HUES6 (cell line): Measurements from ENCODE around the gene BLOC1S4.
"Not testable (repeated sequence)": the region's sequence is repeated elsewhere in the genome, so short reads cannot be mapped to it uniquely, and the experiment has no call there.

Experiments
- H3K27ac ChIP-seq: 2 replicates; pipeline ENCODE4 v1.7.0; 2013; ENCODE audit warnings: low read depth, mild to moderate bottlenecking, low read length, inconsistent platforms
- H3K27me3 ChIP-seq: 2 replicates; pipeline ENCODE4 v1.6.1; 2013; ENCODE audit warnings: low read length; ENCODE audit not compliant: control insufficient read depth, insufficient read depth
- H3K36me3 ChIP-seq: 2 replicates; pipeline ENCODE4 v1.6.1; 2013; ENCODE audit warnings: low read length; ENCODE audit not compliant: control insufficient read depth, insufficient read depth
- H3K4me1 ChIP-seq: 2 replicates; pipeline ENCODE4 v1.6.1; 2013; ENCODE audit warnings: low read length; ENCODE audit not compliant: control insufficient read depth, insufficient read depth
- H3K4me3 ChIP-seq: 2 replicates; pipeline ENCODE4 v1.5.1; 2013; ENCODE audit warnings: low read depth, low read length
- H3K9ac ChIP-seq: one replicate; pipeline ENCODE4 v1.6.1; 2013; ENCODE audit warnings: mild to moderate bottlenecking, low read length
- H3K9me3 ChIP-seq: 2 replicates; pipeline ENCODE4 v1.6.1; 2013; ENCODE audit warnings: low read depth, low read length; ENCODE audit not compliant: control insufficient read depth, insufficient read depth

Gene BLOC1S4

DNA sequence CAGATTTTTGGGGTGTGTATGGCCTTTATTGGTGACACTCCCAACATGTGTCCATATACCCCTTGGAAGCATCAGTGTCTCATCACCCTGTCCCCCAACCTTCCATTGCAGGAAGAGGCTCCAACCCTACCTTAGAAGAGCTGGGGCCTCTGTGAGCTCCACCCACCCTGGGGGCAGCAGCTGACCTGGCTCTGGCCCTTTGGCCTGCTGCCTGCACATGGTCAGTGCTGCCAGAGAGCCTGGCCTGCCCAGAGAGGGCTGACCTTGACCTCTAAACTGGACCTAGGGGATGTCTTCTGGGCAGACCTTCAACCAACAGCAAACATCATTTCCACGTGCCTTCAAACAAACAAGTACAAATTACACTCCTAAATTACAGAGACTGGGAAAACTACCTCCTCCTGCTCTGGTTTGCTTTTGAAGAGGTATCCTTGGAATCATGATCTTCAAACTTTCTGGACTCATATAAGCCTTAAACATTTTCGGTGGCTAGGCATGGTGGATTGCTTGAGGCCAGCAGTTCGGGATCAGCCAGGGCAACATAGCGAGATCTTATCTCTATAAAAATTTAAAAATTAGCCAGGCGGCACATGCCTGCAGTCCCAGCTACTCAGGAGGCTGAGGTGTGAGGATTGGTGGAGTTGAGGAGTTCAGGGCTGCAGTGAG lies 39.2 kb downstream of the BLOC1S4 start:
- Histone ChIP-seq H3K9ac (no peak overlapping the region), H3K9me3 (no peaks in the 10 kb centered on the region), H3K36me3 (no peaks in the 10 kb centered on the region), H3K4me3 (no peak overlapping the region), H3K27ac (no peak overlapping the region), H3K4me1 (peaks cover 14% of the 10 kb centered on the region; the same call in 1 of the 2 replicates), H3K27me3 (no peaks in the 10 kb centered on the region)

DNA sequence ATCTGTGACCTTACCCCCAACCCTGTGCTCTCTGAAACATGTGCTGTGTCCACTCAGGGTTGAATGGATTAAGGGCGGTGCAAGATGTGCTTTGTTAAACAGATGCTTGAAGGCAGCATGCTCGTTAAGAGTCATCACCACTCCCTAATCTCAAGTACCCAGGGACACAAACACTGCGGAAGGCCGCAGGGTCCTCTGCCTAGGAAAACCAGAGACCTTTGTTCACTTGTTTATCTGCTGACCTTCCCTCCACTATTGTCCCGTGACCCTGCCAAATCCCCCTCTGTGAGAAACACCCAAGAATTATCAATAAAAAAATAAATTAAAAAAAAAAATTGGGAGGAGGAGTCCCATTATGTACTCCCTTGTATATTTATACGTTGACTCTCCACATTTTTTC lies 40.4 kb downstream of the BLOC1S4 start:
- not testable (repeated sequence) for H3K27me3 ChIP-seq, H3K36me3 ChIP-seq

DNA sequence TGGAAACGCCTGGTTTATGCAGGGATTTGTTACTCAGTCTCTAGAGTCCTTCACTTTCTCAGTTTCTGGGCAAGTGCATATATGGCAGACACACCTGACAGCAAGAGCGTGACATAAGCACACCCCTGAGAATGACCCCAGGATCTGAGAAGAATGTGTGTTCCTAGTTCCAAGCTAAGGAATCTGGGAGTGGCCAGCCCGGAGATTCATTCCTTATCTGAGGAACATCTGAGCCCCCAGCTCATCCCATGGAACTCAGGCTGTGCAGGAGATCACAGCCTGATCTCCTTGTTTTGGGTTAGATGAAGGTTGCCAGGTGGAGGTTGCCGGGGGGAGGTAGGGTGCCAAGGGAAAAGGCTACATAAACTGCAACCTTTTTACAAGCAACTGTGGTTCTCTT lies 42.8 kb downstream of the BLOC1S4 start:
- Histone ChIP-seq H3K9me3 (no peaks in the 10 kb centered on the region), H3K4me3 (no peak overlapping the region), H3K36me3 (no peaks in the 10 kb centered on the region), H3K4me1 (no peaks in the 10 kb centered on the region), H3K27me3 (no peaks in the 10 kb centered on the region), H3K9ac (no peak overlapping the region), H3K27ac (no peak overlapping the region)

More for the DNA sequence above, 40.4 kb downstream of the BLOC1S4 start:
- not testable (repeated sequence) for H3K9me3 ChIP-seq, H3K4me1 ChIP-seq, H3K9ac ChIP-seq, H3K27ac ChIP-seq, H3K4me3 ChIP-seq

DNA sequence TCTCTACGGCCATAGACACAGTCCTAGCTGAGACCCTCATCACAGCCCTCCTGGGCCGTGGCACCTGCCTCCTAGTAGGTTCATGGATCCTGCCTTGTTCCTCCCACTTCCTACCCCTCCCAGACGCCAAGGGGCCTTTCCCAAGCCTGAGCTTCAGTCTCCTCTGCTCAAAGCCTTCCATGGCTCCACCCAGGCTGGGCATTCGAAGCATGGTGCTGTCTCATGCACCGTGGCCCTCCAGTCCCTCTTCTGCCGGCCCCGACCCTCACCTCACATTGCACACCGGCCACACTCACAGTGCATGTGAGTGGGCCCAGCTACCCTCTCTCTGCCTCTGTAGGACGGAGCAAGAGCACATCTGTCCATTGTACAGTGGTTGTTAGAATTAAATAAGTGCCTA lies 44.9 kb downstream of the BLOC1S4 start:
- no peak overlapping the region for H3K27ac ChIP-seq

DNA sequence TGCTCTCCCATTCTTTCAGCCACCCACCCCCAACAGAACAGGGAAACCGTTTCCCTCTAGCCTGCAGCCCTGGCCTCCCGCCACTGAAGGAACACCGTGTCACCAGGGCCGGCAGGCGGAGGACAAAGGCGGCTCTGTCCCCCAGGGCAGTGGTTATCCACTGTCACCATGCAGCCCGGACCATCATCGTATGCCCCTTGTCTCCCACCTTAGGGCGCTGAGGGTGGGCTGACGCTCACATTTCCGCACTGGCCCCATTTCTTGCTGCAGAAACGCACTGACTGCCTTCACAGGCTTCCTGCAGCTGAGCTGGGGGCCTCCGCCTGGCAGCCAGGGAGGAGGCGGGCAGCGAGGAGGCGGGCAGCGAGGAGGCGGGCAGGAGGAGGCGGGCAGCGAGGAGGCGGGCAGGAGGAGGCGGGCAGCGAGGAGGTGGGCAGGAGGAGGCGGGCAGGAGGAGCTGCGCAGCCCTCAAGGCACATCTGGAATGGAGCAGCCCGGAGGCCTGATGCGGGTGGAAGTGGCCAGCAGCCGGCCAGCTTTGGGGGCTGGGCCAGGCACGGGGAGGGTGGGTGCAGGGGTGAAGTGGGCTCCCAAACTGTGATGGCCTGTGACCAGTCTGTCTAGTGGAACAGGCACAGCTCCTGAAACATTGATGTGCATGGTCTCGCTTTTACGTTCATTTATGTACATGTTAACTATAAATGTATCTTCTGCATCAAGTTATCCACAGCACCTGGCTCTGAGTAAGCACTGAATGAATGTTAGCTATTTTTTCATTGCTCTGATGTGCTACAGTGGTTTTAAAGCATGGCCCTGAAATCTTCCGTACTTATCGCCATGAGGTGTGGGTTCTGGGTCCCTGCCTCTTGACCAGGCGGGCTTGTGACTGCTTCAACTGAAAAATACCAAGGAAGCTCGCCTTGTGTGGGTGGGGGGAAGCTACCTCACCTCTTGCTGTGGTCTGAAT lies 46.0 kb downstream of the BLOC1S4 start:
- Histone ChIP-seq H3K9me3 (no peaks in the 10 kb centered on the region), H3K36me3 (no peaks in the 10 kb centered on the region), H3K9ac (no peak overlapping the region), H3K4me1 (no peaks in the 10 kb centered on the region), H3K27me3 (no peaks in the 10 kb centered on the region), H3K27ac (no peak overlapping the region), H3K4me3 (no peak overlapping the region)

More for the DNA sequence above, 44.9 kb downstream of the BLOC1S4 start:
- Histone ChIP-seq H3K36me3 (no peaks in the 10 kb centered on the region), H3K4me1 (no peaks in the 10 kb centered on the region), H3K4me3 (no peak overlapping the region), H3K27me3 (no peaks in the 10 kb centered on the region), H3K9ac (no peak overlapping the region), H3K9me3 (no peaks in the 10 kb centered on the region)

DNA sequence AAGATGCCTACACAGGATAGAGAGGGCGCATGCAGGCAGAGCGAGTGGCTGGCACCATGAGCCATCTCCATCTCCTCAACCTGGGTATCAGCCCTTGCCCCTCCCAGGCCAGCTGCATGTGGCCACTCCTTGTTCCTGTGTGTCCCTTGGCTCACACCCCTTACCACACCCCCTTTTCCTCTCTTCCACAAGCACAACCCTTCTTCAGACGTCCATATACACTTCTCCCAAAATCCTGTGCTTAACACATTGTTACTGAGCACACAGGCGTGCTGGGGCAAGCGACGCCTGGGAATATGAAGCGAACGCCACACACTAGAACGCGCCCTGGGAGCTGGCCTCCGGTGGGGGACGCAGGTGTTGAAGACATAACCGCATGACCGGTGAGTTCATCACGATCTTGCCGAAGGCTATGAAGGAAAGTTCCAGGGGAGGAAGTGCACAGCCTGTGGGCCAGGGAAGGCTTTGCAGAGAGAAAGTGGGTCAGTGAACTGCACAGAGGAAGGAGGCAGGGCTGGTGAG lies 47.4 kb downstream of the BLOC1S4 start:
- Histone ChIP-seq H3K27ac (no peak overlapping the region), H3K9me3 (no peaks in the 10 kb centered on the region), H3K27me3 (no peaks in the 10 kb centered on the region), H3K36me3 (no peaks in the 10 kb centered on the region), H3K4me3 (no peak overlapping the region), H3K9ac (no peak overlapping the region), H3K4me1 (peaks cover 9% of the 10 kb centered on the region)

DNA sequence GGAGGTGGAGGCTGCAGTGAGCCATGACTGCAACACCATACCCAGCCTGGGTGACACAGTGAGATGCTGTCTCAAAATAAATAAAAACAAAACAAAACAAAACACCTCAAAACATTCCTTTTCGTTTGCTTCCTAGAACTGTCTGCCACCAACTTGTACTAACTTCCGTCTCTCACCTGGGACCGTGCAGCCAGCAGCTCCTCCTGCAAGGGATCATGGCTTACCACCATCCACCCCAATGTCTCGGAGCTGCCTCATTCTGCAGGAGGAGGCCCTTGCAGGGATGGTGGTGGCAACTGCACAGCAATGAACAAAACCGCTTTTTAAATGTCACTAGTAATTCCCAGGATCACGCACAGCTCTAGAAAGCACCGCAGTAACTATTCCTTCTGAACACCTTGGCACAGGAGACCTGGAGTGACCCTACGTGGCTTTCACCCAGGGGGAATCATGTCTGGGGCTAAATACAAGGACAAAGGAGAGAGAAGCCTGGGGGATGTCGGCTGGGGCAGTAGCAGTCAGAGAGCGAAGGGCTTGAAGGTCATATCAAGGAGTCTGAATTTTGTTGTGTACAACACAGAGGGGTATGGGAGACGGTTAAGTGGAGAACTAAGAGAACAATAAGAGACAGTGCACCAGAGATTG lies 49.1 kb downstream of the BLOC1S4 start:
- H3K36me3 ChIP-seq, result no peaks in the 10 kb centered on the region
- H3K9ac ChIP-seq, result no peak overlapping the region
- no peak overlapping the region for H3K4me3 ChIP-seq
- H3K9me3 ChIP-seq, result no peaks in the 10 kb centered on the region
- no peaks in the 10 kb centered on the region for H3K27me3 ChIP-seq
- H3K27ac ChIP-seq, result no peak overlapping the region
- H3K4me1 ChIP-seq, result peaks cover 13% of the 10 kb centered on the region

DNA sequence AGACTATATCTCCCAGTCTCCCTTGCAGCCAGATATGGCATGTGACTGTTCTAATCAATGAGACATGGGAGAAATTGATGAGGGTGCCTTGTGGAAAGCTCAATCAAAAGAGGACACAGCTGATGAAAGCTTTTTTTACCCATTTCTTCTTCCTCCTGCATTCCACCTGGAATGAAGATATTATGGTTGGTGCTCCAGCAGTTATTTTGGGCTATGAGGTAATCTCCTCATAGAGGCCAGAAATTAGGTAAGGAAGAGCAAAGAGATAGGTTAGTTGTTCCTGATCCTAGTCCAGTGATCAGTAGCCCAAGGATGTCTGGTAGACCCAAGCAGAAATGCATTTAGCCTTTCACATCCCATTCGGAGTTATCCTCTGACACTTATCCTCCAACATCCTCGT lies 49.7 kb downstream of the BLOC1S4 start:
- H3K27ac ChIP-seq, result no peak overlapping the region
- H3K36me3 ChIP-seq, result no peaks in the 10 kb centered on the region
- no peak overlapping the region for H3K9ac ChIP-seq
- H3K4me3 ChIP-seq, result no peak overlapping the region
- no peaks in the 10 kb centered on the region for H3K27me3 ChIP-seq
- H3K4me1 ChIP-seq, result peaks cover 13% of the 10 kb centered on the region
- no peaks in the 10 kb centered on the region for H3K9me3 ChIP-seq
